GM19043 (cell line): ENCODE data around the gene JAZF1.
"Not testable (repeated sequence)": the region's sequence is repeated elsewhere in the genome, so short reads cannot be mapped to it uniquely, and the experiment has no call there.

ENCODE experiments used
- ATAC-seq: cut with Tn5 transposase; IDR thresholded peaks from one replicate; pipeline ENCODE4 v1.9.1; 2021; ENCODE audit warnings: low read depth; ENCODE audit not compliant: unreplicated experiment

JAZF1 gene

GRCh38 chr7:28018020-28018419 lies 162.6 kb downstream of the JAZF1 start:
- ATAC-seq: no peak

GRCh38 chr7:28017372-28017771 lies 163.2 kb downstream of the JAZF1 start:
- ATAC-seq: no peak

- ATAC-seq: no peak
Observed at GRCh38 chr7:28016297-28016696, 164.3 kb downstream of the JAZF1 start.

- no peak for ATAC-seq
Observed at GRCh38 chr7:28015169-28015568, 165.4 kb downstream of the JAZF1 start.

GRCh38 chr7:28014340-28014739 lies 166.3 kb downstream of the JAZF1 start:
- ATAC-seq: not testable (repeated sequence)

GRCh38 chr7:28013441-28013840 lies 167.2 kb downstream of the JAZF1 start:
- no peak for ATAC-seq

- ATAC-seq: no peak
Observed at GRCh38 chr7:28013019-28013418, 167.6 kb downstream of the JAZF1 start.

GRCh38 chr7:28008911-28009310 lies 171.7 kb downstream of the JAZF1 start:
- ATAC-seq: no peak

GRCh38 chr7:28008171-28008570 lies 172.4 kb downstream of the JAZF1 start:
- ATAC-seq: no peak

GRCh38 chr7:28006491-28006890 lies 174.1 kb downstream of the JAZF1 start:
- ATAC-seq: no peak

- no peak for ATAC-seq
Observed at GRCh38 chr7:28005847-28006231, 174.8 kb downstream of the JAZF1 start.

GRCh38 chr7:28005075-28005846 lies 175.3 kb downstream of the JAZF1 start:
- ATAC-seq: no peak

- no peak for ATAC-seq
Observed at GRCh38 chr7:28003408-28003807, 177.2 kb downstream of the JAZF1 start.

GRCh38 chr7:28002638-28003037 lies 178.0 kb downstream of the JAZF1 start:
- ATAC-seq: no peak

- ATAC-seq: no peak
Observed at GRCh38 chr7:28001896-28002295, 178.7 kb downstream of the JAZF1 start.

GRCh38 chr7:27999829-28000228 lies 180.8 kb downstream of the JAZF1 start:
- ATAC-seq: no peak

GRCh38 chr7:27998382-27998781 lies 182.2 kb downstream of the JAZF1 start:
- ATAC-seq: no peak

- ATAC-seq: no peak
Observed at GRCh38 chr7:27997188-27997707, 183.3 kb downstream of the JAZF1 start.

GRCh38 chr7:27996141-27996540 lies 184.5 kb downstream of the JAZF1 start:
- no peak for ATAC-seq

- no peak for ATAC-seq
Observed at GRCh38 chr7:27995228-27995627, 185.4 kb downstream of the JAZF1 start.

GRCh38 chr7:27994639-27995038 lies 186.0 kb downstream of the JAZF1 start:
- ATAC-seq: no peak

GRCh38 chr7:27992755-27993493 lies 187.7 kb downstream of the JAZF1 start:
- ATAC-seq: no peak
